GM04503 (cell line): Measurements from ENCODE around the gene MIER2.
"Not testable (repeated sequence)": the region's sequence is repeated elsewhere in the genome, so short reads cannot be mapped to it uniquely, and the experiment has no call there.

ENCODE experiments used
- DNase-seq: peaks from one replicate; pipeline ENCODE4 v3.0.0-alpha.2; 2012; ENCODE audit warnings: low read depth

The MIER2 gene

GRCh38 chr19:344625-345319, at the start of gene MIER2:
MIER2 (minus strand) TSS chr19:344796; CDS start chr19:344782, 14 bp downstream.
- DNase-seq = peak; percentile 6

GRCh38 chr19:393560-393959, 49.0 kb upstream of the MIER2 start:
- not testable (repeated sequence) for DNase-seq

DNA sequence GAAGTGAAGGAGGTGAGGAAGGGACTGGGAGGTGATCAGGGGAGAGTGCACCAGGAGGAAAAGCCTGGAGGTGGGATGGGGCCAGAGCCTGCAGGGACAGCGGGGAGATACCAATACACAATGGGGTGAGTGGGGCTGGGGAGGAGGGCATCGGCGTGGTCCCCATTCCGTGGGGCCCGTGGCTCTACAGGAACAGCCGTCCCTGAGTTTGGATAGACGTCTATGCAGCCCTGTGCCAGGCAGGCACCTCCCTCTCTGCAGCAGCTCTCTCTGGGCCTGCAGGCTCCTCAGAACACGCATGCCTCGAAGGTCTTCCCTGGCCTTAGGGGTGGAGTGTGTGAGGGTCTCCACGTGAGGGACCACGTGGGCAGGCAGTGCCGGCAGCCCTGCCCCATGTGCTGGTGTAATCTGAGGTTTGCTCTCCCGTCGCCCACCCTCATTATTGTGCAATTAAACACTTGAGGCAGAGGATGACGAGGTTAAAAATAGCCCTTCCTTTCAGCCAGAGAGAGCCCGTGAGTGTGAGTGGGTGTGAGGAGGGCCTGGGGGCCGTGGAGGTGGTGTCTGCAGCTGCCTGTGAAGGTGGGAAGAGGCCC, 47.9 kb upstream of the MIER2 start:
- DNase-seq = no peak

DNA sequence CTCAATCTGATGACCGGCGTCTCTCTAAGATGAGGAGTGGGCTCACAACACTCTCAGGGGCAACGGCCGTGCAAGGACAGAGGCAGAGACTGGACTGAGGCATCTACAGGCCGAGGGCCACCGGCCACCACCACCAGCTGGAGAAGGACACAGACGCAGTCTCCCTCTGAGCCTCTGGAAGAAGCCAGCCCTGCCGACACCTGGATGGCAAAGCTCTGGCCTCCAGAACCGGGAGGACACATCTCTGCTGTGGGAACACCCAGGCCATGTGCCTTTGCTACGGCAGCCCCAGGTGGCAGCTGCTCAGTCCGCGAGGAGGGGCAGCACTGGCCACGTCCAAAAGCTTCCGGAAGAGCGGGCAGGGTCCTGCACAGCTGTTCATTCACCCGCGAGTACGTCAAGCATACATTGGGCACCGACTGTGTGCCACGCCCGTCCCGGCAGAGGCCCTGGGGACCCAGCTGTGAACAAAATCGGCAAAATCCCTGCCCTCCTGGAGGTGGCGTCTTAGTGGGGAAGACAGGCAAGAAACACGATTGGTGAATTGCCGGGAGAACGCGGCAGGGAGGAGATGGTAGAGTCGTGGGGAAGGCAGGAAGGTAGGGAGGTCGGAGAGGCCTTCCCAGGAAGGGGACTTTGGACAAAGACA, 47.3 kb upstream of the MIER2 start:
- no peak for DNase-seq

DNA sequence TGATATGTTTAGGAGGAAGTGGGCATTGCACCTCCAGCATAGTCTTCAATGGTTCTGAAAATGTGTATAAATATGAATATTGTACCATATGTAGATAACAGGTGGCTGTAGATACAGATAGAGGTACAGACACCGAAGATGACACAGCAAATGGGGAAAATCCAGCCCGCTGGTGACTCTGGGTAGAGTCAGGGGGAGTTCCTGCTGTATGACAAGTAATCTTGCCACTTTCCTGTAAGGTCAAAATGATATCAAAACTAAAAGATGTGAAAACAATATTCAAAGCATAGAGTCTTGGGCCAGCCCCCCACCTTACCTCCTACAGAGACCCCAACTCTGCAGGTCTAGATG, 46.6 kb upstream of the MIER2 start:
- DNase-seq = no peak

DNA sequence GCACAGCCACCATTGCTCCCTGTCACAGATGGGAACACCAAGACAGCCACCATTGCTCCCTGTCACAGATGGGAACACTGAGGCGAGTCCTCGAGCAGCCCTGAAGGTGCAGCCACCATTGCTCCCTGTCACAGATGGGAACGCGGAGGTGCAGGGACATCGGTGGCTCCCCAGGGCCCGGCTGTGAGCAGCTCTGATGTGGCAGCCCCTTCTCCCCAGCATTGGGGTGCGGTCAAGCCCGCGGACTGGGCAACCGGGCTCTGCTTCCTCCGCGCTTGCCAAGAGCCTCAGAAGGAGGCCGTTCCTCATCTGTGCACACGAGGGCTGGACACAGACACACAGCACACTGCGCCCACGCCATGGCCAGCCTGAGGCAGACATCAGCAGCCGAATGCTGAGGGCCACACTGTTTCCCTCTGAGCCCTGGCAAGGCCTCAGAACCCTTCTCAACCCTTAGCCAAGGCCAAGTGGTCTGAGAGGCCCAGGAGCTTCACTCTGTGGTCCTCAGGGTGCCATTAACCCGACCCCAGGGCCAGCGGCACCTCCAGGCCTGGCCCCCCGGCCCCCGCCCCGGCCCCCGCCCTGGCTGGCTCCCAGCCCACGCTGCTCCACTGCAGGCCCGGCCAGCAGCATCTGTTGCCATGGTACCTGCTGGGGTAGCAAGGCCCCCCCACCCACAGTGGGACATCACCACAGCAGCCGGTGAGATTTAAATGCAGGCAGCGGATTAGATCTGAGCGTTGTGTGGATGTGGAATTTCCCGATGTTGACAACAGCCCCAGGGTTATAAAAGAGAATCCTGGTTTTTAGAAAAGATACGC, 46.0 kb upstream of the MIER2 start:
- no peak for DNase-seq

GRCh38 chr19:389935-390289, 45.3 kb upstream of the MIER2 start:
- DNase-seq = no peak

DNA sequence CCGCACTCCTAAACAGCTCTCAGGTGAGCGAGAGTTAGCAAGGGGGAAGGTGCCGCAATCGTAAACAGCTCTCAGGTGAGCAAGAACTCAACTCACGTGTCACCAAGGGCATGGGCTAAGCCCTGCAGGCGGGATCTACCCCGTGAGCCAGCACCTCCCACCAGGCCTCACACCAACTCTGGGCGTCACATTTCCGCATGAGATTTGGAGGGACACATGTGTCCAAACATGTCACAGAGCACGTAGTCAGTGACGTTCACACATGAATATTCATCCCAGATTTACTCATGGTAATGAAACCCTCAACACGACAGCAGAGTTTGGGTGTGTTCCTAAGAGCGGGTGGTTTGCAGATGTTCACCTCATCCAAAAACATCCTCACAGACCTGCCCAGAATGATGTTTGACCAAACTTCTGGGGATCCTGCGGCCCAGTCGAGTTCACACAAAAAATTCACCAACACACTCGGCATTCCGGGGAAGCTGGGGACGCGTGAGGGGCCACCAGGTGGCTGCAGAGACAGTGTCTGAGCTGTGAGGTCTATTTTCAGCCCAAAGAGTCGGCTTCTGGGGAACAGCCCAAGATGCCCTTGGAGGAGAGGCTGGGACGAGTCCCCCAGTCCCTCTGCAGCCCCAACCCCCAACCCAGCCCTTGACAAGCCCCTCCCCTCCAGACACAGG, 44.8 kb upstream of the MIER2 start:
- DNase-seq = no peak

DNA sequence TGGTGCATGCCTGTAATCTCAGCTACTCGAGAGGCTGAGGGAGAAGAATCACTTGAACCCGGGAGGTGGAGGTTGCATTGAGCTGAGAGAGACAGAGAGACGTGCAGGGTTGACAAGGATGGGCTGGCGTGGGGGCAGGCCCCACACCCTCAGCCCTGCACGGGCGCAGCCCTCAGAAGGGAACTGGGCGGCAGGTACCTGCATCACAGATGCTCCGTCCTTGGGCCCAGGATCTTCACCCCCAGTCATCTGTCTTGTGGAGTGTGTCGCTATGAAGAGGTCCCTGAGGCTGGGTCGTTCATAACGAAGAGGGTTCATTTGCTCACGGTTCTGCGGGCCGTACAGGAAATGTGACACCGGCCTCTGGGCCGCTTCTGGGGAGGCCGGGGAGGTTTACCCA, 44.1 kb upstream of the MIER2 start:
- DNase-seq = no peak

GRCh38 chr19:387777-388176, 43.2 kb upstream of the MIER2 start:
- no peak for DNase-seq

- not testable (repeated sequence) for DNase-seq
These were observed 42.2 kb upstream of the MIER2 start for GRCh38 chr19:386632-387301.

GRCh38 chr19:386189-386588, 41.6 kb upstream of the MIER2 start:
- DNase-seq = not testable (repeated sequence)

DNA sequence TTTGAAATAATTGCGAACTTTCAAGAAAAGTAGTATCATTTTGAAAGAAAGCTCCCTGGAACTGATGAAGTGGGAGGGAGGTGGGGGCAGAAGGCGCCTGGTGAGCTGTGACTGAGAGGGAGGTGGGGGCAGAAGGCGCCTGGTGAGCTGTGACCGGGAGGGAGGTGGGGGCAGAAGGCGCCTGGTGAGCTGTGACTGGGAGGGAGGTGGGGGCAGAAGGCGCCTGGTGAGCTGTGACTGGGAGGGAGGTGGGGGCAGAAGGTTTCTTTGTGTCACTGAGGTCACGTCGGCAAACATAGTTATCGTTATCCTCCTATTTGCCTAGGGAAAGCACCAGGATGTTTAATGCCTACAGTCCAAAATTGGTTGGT, 40.2 kb upstream of the MIER2 start:
- no peak for DNase-seq

- DNase-seq = no peak
These were observed 39.6 kb upstream of the MIER2 start for GRCh38 chr19:383922-384798.

DNA sequence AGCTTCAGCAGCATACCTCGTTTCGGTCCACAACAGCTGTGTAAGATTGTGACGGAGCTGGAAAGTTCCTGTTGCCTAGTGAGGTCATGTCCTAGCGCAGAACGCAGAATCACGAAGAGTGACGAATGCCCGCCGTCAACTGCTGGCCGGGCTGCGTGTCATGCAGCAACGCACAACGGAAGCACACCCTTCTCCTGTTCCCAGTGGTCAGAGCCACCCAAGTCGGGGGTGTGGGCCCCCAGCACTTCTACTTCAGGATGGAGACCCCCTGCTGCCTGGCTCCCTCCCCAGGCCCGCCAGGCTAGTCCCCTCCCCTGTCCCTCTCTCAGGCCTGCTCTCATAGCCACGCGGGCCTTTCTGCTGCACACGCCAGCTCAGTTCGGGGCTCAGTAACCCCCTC, 38.4 kb upstream of the MIER2 start:
- no peak for DNase-seq

DNA sequence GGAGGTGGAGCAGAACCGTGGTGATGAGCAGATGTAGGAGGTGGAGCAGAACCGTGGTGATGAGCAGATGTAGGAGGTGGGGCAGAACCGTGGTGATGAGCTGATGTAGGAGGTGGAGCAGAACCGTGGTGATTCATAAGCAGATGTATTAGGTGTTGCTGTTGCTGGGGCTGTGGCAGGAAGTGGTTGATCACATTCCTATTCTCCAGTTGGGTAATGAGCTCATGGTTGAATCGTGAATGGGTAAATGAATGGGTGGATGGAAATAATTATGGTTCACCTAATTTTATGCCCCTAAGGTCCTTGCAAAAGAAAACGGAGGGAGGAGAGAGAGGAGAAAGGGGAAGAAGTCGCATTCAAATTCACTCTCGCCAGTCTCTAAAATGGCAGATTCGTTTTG, 38.0 kb upstream of the MIER2 start:
- DNase-seq = peak; percentile 26

GRCh38 chr19:381901-382300, 37.3 kb upstream of the MIER2 start:
- DNase-seq = not testable (repeated sequence)

DNA sequence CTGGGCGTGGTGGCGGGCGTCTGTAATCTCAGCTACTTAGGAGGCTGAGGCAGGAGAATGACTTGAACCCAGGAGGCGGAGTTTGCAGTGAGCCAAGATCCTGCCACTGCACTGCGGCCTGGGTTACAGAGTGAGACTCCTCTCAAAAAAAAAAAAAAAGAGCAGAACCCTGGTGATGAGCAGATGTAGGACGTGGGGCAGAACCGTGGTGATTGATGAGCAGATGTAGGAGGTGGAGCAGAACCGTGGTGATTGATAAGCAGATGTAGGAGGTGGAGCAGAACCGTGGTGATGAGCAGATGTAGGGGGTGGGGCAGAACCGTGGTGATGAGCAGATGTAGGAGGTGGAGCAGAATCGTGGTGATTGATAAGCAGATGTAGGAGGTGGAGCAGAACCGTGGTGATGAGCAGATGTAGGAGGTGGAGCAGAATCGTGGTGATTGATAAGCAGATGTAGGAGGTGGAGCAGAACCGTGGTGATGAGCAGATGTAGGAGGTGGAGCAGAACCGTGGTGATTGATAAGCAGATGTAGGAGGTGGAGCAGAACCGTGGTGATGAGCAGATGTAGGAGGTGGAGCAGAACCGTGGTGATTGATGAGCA, 36.1 kb upstream of the MIER2 start:
- not testable (repeated sequence) for DNase-seq

DNA sequence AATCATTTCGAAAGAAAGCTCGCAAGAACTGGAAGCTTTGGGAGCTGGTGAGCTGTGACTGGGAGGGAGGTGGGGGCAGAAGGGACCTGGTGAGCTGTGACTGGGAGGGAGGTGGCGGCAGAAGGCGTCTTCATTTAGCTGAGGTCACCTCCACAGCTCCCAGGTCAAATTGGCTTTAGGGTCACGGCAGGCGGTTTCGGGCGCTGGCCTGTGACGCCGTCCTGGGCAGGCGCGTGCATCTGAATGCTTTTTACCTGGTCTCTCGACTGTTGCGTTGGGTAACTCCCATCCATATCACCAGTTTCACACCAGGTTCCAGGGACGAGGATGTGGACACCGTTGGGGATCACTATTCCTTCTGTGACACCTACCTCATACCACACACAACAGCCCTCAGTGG, 35.2 kb upstream of the MIER2 start:
- DNase-seq = no peak

- no peak for DNase-seq
These were observed 34.1 kb upstream of the MIER2 start for GRCh38 chr19:378706-379105.
